Breast epithelium (tissue), 3 donors: ENCODE data around the gene C4orf50.

Experiments
- CTCF ChIP-seq, 3 donors: fragments of 450-650 bp; IDR thresholded peaks; one replicate each; pipeline ENCODE4 v1.5.1; 2016 to 2017; ENCODE audit warnings: antibody characterized with exemption in 3 of 3, mild to moderate bottlenecking in 3 of 3, moderate library complexity in 3 of 3
- POLR2A ChIP-seq: fragments of 450-650 bp; IDR thresholded peaks from one replicate; pipeline ENCODE4 v1.6.1; 2016; ENCODE audit warnings: antibody characterized with exemption, mild to moderate bottlenecking, moderate library complexity

GRCh38 chr4:5984843-5985242 lies 33.4 kb downstream of the C4orf50 start:
- TF ChIP-seq CTCF (IDR thresholded peaks at IDR 0.05) (no peak), POLR2A (no peak)
